ENCODE measurements around the gene PDLIM4. TPM values are rescaled to one million over a fixed set of nuclear protein-coding genes. Genes with fewer than 3 reads are reported as not detected.
A peak's percentile ranks its signal among the peaks of the same experiment; 100 is the strongest.

The PDLIM4 gene
- total and polyA plus RNA-seq, 2 experiments from 2014 or later = 84.4 to 156 TPM

DNA sequence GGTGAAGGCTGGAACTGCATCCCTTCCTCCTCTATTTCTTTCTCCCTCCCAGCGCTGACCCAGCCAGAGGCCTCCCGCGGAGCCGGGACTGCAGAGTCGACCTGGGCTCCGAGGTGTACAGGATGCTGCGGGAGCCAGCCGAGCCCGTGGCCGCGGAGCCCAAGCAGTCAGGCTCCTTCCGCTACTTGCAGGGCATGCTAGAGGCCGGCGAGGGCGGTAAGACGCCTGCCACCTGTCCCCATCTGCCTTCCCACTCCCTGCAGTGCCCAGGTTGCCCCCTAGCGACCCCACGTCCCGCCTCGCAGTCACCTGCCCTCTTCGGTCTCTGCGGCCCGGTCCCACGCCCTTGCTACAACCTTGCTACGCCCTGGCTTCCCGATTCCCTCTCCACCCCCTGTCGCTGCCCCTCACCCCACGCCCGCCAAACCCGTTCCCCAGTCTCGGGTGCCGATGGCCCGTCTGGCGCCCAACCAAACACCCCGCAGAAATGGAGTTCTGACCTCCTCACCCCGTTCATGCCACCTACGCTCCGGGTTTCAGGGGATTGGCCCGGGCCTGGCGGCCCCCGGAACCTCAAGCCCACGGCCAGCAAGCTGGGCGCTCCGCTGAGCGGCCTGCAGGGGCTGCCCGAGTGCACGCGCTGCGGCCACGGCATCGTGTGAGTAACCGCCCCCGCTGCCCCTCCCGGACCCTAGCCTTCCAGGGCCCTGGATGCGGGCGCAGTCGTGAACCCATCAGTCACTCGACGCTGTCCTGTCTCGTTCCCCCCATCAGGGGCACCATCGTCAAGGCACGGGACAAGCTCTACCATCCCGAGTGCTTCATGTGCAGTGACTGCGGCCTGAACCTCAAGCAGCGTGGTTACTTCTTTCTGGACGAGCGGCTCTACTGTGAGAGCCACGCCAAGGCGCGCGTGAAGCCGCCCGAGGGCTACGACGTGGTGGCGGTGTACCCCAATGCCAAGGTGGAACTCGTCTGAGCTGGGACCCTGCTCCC is 14.1 kb downstream of the PDLIM4 start:
- no peak overlapping the region for H3K4me3 ChIP-seq
- no peak overlapping the region for H2AFZ ChIP-seq
- in situ Hi-C loops (cut with MboI) = no loop called here
- H3K36me3 ChIP-seq (ENCODE audit: low read depth) = peaks cover 29% of the 10 kb centered on the region; the same call in 1 of the 2 replicates
- no peaks in the 10 kb centered on the region for H3K27me3 ChIP-seq (replicated peaks; ENCODE audit: insufficient read depth)
- H3K9ac ChIP-seq = no peak overlapping the region
- no peaks in the 10 kb centered on the region for H3K9me2 ChIP-seq (ENCODE audit: insufficient read depth)
- 95 to 96% methylated on average over 56 to 69 of the region's 77 CpGs for WGBS, 2 experiments (ENCODE audit: low coverage in 1 of 2, low lambda C conversion rate in 2 of 2, missing lambda C conversion rate in 2 of 2)
- peaks cover 15% of the 10 kb centered on the region for H3F3A ChIP-seq (ENCODE audit: insufficient read depth)
- no peaks in the 10 kb centered on the region for H4K20me1 ChIP-seq (ENCODE audit: insufficient read depth)
- no peak overlapping the region for H3K27ac ChIP-seq
- DNase-seq = no peak
- H3K9me3 ChIP-seq (ENCODE audit: low read depth) = no peaks in the 10 kb centered on the region
- no peak overlapping the region for H3K4me2 ChIP-seq (ENCODE audit: unreplicated experiment)
- peaks cover 20% of the 10 kb centered on the region for H3K4me1 ChIP-seq (ENCODE audit: insufficient read depth)
- H3K79me2 ChIP-seq (ENCODE audit: insufficient read depth) = peaks cover 11% of the 10 kb centered on the region
- no peak for TF ChIP-seq EZH2 (IDR thresholded peaks at IDR 0.05; ENCODE audit: insufficient read depth, poor library complexity, severe bottlenecking)
- no peak for TF ChIP-seq EZH2phosphoT487 (IDR thresholded peaks at IDR 0.05; ENCODE audit: insufficient read depth, low read depth)

DNA sequence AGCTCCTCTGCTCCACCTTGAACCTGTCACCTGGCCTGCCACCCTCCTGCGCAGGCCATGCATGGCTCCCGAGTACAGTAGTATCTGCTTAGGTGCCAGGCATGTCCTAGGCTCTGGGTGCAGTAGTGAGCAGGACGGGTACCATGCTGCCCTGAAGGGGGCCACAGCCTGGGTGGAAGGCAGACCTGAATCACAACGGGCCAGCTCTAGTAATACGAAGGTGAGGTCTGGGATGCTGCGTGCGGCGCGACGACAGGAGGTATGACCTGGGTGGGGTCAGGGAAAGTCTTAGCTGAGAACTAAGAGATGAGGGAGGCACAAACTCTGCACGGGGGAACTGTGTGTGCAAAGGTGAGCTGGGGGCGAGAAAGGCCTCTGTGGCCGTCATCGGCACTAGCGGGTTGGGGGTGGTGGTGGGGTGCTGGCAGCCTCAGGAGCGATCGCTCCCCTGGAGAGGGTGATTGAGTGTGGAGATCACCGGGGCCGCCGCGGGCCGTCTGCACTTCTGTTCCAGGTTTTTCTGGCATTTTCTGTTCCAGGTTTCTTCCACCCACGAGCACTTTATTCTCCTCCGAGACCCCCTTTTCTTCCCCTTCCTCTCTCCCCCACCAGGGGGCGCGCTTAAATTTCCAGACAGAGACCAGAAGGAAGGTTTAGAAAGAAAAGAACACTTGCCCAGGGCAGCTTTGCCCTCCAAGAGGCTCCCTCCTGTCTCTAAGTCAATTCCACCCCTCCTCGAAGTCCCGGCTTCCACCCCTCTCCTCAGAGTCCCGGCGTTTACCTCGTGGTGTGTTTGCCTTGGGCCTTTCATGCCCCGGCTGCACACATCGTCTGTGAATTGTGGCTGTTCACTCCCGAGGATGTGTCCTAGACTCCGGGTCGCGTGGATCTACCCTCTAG is 15.1 kb downstream of the PDLIM4 start:
- H3K4me3 ChIP-seq = no peak overlapping the region
- H3K79me2 ChIP-seq (ENCODE audit: insufficient read depth) = 0 out of 2 replicates have a peak, but pooled peaks cover under 1% of the 10 kb centered on the region
- H3K4me2 ChIP-seq (ENCODE audit: unreplicated experiment) = no peak overlapping the region
- peaks cover 17% of the 10 kb centered on the region for H3K4me1 ChIP-seq (ENCODE audit: insufficient read depth)
- WGBS, 2 experiments (ENCODE audit: low coverage in 1 of 2, low lambda C conversion rate in 2 of 2, missing lambda C conversion rate in 2 of 2) = 65 to 66% methylated on average over 30 to 37 of the region's 37 CpGs
- H3F3A ChIP-seq (ENCODE audit: insufficient read depth) = peaks cover 15% of the 10 kb centered on the region
- H2AFZ ChIP-seq = no peak overlapping the region
- in situ Hi-C loops (cut with MboI) = no loop called here
- no peaks in the 10 kb centered on the region for H3K27me3 ChIP-seq (replicated peaks; ENCODE audit: insufficient read depth)
- DNase-seq = peak; percentile 56
- H3K9ac ChIP-seq = no peak overlapping the region
- H3K9me3 ChIP-seq (ENCODE audit: low read depth) = no peaks in the 10 kb centered on the region
- no peak for TF ChIP-seq EZH2 (IDR thresholded peaks at IDR 0.05; ENCODE audit: insufficient read depth, poor library complexity, severe bottlenecking)
- no peak for TF ChIP-seq EZH2phosphoT487 (IDR thresholded peaks at IDR 0.05; ENCODE audit: insufficient read depth, low read depth)
- no peaks in the 10 kb centered on the region for H3K9me2 ChIP-seq (ENCODE audit: insufficient read depth)
- no peak overlapping the region for H3K27ac ChIP-seq
- no peaks in the 10 kb centered on the region for H4K20me1 ChIP-seq (ENCODE audit: insufficient read depth)
- H3K36me3 ChIP-seq (ENCODE audit: low read depth) = peaks cover 19% of the 10 kb centered on the region; the same call in 1 of the 2 replicates

DNA sequence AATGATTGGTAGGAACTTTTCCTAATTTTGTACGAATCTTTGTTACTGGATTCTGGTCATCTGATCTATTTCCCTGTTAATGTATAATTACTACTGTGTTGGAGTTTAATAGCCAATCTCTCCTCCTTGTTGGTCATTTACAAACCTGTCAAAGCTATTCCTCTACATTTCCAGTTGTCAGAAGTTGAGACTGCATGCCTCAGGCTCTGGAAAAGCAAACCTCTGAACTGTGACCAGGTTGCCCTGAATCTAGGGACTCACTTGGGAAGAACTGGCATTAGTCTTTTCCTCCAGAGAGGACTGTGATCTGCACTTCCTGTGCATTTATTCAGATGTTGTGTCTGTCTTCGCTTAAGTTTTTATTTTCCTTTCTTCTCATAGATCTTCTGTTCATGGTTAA is 16.1 kb downstream of the PDLIM4 start:
- DNase-seq = no peak
- H3K9me2 ChIP-seq (ENCODE audit: insufficient read depth) = no peaks in the 10 kb centered on the region
- no peak overlapping the region for H2AFZ ChIP-seq
- H3K79me2 ChIP-seq (ENCODE audit: insufficient read depth) = no peaks in the 10 kb centered on the region
- TF ChIP-seq EZH2 (IDR thresholded peaks at IDR 0.05; ENCODE audit: insufficient read depth, poor library complexity, severe bottlenecking) (no peak), EZH2phosphoT487 (IDR thresholded peaks at IDR 0.05; ENCODE audit: insufficient read depth, low read depth) (no peak)
- no peak overlapping the region for H3K27ac ChIP-seq
- H3K4me2 ChIP-seq (ENCODE audit: unreplicated experiment) = no peak overlapping the region
- H3K4me3 ChIP-seq = no peak overlapping the region
- H3K9me3 ChIP-seq (ENCODE audit: low read depth) = no peaks in the 10 kb centered on the region
- 87 to 92% methylated on average over 2 of the region's 2 CpGs for WGBS, 2 experiments (ENCODE audit: low coverage in 1 of 2, low lambda C conversion rate in 2 of 2, missing lambda C conversion rate in 2 of 2)
- H4K20me1 ChIP-seq (ENCODE audit: insufficient read depth) = no peaks in the 10 kb centered on the region
- no peaks in the 10 kb centered on the region for H3K27me3 ChIP-seq (replicated peaks; ENCODE audit: insufficient read depth)
- H3F3A ChIP-seq (ENCODE audit: insufficient read depth) = peaks cover 15% of the 10 kb centered on the region
- H3K36me3 ChIP-seq (ENCODE audit: low read depth) = peaks cover 16% of the 10 kb centered on the region; the same call in 1 of the 2 replicates
- in situ Hi-C loops (cut with MboI) = no loop called here
- H3K9ac ChIP-seq = no peak overlapping the region
- peaks cover 10% of the 10 kb centered on the region for H3K4me1 ChIP-seq (ENCODE audit: insufficient read depth)

Data from GM23248 (cell line).